ENCODE data around the gene PTPRF. TPM values are rescaled to one million over a fixed set of nuclear protein-coding genes. Genes with fewer than 3 reads are reported as not detected.

Gene PTPRF
- total RNA-seq, 2 experiments from 2014 or later, result 3.8 to 4.5 TPM

DNA sequence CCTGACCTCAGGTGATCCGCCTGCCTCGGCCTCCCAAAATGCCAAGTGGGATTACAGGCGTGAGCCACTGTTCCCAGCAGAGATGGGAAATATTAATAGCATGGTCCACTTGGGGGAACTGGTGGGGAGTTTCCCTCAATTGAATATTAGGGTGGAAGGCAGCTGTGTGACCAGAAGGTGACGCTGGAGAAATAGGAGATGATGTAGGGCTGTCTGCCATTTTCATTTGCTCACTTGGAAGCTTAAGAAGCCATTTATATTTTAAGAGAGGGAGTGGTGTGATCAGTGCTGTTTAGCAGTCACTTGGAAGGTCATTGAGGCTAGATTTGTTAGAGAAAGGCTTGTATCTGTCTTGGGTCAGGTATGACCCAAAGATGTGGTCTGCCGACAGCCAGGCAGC is 139.2 kb downstream of the PTPRF start:
- TF ChIP-seq, protein P1, sequence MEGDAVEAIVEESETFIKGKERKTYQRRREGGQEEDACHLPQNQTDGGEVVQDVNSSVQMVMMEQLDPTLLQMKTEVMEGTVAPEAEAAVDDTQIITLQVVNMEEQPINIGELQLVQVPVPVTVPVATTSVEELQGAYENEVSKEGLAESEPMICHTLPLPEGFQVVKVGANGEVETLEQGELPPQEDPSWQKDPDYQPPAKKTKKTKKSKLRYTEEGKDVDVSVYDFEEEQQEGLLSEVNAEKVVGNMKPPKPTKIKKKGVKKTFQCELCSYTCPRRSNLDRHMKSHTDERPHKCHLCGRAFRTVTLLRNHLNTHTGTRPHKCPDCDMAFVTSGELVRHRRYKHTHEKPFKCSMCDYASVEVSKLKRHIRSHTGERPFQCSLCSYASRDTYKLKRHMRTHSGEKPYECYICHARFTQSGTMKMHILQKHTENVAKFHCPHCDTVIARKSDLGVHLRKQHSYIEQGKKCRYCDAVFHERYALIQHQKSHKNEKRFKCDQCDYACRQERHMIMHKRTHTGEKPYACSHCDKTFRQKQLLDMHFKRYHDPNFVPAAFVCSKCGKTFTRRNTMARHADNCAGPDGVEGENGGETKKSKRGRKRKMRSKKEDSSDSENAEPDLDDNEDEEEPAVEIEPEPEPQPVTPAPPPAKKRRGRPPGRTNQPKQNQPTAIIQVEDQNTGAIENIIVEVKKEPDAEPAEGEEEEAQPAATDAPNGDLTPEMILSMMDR (IDR thresholded peaks at IDR 0.05), result no peak

DNA sequence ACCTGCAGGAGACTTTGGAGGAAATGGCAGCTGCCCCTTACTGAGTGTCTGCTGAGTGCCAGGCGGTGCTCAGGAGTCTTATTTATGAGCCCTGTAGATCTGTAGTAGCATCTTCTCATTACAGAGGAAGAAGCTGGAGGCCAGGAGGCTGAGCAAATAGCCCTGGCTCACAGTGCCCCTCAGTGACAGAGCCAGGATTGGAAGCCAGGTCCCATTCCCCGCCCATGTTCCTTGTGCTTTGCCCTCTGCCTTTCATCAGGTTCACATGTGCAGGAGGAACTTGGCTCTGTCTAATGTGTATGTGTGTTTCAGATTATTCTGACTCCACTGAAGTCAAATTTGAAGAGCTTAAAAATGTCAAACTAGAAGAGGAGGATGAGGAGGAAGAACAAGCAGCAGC is 140.5 kb downstream of the PTPRF start:
- no peak for ATAC-seq
- H3K36me3 Mint-ChIP-seq (ENCODE audit: low read depth), result peaks cover 57% of the 10 kb centered on the region
- TF ChIP-seq, protein P1 (IDR thresholded peaks at IDR 0.05), result no peak
- intact Hi-C loops (cut with micrococcal nuclease), result no loop called here
- no peak for DNase-seq
- H3K9me3 Mint-ChIP-seq, result no peaks in the 10 kb centered on the region
- H3K4me1 Mint-ChIP-seq (ENCODE audit: low read depth), result peaks cover 4% of the 10 kb centered on the region
- H3K27me3 Mint-ChIP-seq, result no peaks in the 10 kb centered on the region
- no peak overlapping the region for H3K4me3 Mint-ChIP-seq
- CTCF ChIA-PET, result interaction anchor here (1.1 to 1.8 kb wide), 2 partner anchors 42 to 264 kb away, joined by 3 to 4 read pairs; no protein-coding TSS in a partner anchor
- H3K27ac Mint-ChIP-seq, result no peak overlapping the region
- POLR2A ChIA-PET, result no interaction called here

More for the DNA sequence above, 139.2 kb downstream of the PTPRF start:
- H3K27ac Mint-ChIP-seq, result no peak overlapping the region
- DNase-seq (no peak), ATAC-seq (no peak)
- H3K27me3 Mint-ChIP-seq, result no peaks in the 10 kb centered on the region
- no peak overlapping the region for H3K4me3 Mint-ChIP-seq
- intact Hi-C loops (cut with micrococcal nuclease), result no loop called here
- peaks cover 62% of the 10 kb centered on the region for H3K36me3 Mint-ChIP-seq (ENCODE audit: low read depth)
- H3K9me3 Mint-ChIP-seq, result no peaks in the 10 kb centered on the region
- ChIA-PET CTCF (no interaction called here), POLR2A (no interaction called here)
- peaks cover 2% of the 10 kb centered on the region for H3K4me1 Mint-ChIP-seq (ENCODE audit: low read depth)

DNA sequence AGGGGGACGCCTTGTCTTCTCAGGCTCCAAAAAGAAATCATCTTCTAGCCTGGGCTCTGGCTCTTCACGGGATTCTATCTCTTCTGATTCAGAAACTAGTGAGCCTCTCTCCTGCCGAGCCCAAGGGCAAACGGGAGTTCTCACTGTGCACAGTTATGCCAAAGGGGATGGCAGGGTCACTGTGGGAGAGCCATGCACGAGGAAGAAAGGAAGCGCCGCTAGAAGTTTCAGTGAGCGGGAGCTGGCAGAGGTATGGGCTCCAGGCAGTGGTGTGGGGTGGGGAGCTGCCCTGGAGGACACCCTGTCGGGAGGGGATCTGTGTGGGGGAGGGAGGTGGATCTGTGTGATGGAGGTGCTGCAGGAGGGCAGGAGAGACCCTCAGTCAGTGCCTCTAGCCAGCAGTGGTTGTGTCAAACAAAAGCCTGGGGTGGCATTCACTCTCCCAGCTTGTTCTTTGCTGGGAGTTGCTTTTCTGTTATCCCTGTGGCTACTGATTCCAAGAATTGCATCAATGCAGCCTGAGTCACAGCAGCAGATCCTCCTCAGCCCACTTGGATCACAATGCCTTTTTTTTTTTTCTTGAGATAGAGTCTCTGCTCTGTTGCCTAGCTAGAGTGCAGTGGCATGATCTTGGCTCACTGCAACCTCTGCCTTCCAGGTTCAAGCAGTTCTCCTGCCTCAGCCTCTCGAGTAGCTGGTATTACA is 141.1 kb downstream of the PTPRF start:
- intact Hi-C loops (cut with micrococcal nuclease), result no loop called here
- TF ChIP-seq, protein P1 (IDR thresholded peaks at IDR 0.05), result no peak
- ATAC-seq (no peak), DNase-seq (no peak)
- Mint-ChIP-seq H3K36me3 (ENCODE audit: low read depth) (peaks cover 52% of the 10 kb centered on the region), H3K27me3 (no peaks in the 10 kb centered on the region), H3K4me3 (no peak overlapping the region), H3K4me1 (ENCODE audit: low read depth) (peaks cover 4% of the 10 kb centered on the region), H3K9me3 (no peaks in the 10 kb centered on the region), H3K27ac (no peak overlapping the region)
- POLR2A ChIA-PET, result interaction anchor here (0.6 kb wide), 1 partner anchor 149 kb away, joined by 3 read pairs; no protein-coding TSS in a partner anchor
- CTCF ChIA-PET, result interaction anchor here (1.8 kb wide), 1 partner anchor 263 kb away, joined by 4 read pairs; no protein-coding TSS in a partner anchor

DNA sequence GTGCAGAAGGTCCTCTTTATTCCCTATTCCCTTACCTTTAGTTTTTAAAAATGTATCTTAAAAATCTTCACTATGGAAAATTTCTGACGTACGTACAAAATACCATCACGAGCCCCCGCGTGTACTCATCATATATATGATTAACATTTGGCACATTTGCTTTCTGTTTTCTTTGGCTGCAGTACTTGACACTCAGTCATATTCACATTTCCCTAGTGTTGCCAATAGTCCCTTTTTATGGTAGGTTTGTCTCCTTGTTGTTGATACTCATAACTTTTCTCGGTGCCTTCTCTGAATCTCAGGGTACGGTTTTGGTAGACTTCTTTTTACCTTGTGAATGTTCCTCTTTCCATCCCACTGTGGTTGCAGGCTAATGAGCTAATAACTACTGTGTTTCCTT is 142.6 kb downstream of the PTPRF start:
- ATAC-seq, result no peak
- peaks cover 2% of the 10 kb centered on the region for H3K4me1 Mint-ChIP-seq (ENCODE audit: low read depth)
- H3K4me3 Mint-ChIP-seq, result no peak overlapping the region
- H3K27ac Mint-ChIP-seq, result no peak overlapping the region
- H3K27me3 Mint-ChIP-seq, result no peaks in the 10 kb centered on the region
- H3K36me3 Mint-ChIP-seq (ENCODE audit: low read depth), result peaks cover 41% of the 10 kb centered on the region
- POLR2A ChIA-PET, result interaction anchor here (1.5 to 1.6 kb wide), 2 partner anchors 8 to 22 kb away, joined by 3 to 4 read pairs; no protein-coding TSS in a partner anchor
- no peaks in the 10 kb centered on the region for H3K9me3 Mint-ChIP-seq
- TF ChIP-seq, protein P1 (IDR thresholded peaks at IDR 0.05), result no peak
- CTCF ChIA-PET, result no interaction called here
- intact Hi-C loops (cut with micrococcal nuclease), result no loop called here
- DNase-seq, result no peak

Other genes with a start within 250 kb of the PTPRF start
- gene C1orf210, start 245.3 kb upstream of the PTPRF start, total RNA-seq, result not detected
- gene TIE1, start 229.9 kb upstream of the PTPRF start, total RNA-seq, result under 1 TPM in 1 of 2 experiments, not detected in 1; 0.25 TPM
- gene MPL, start 193.1 kb upstream of the PTPRF start, total RNA-seq, result not detected
- 100 to 1,000 TPM; 160 to 167 TPM for gene CDC20, start 171.9 kb upstream of the PTPRF start, total RNA-seq
- 10 to 100 TPM; 45.4 to 49.2 TPM for gene ELOVL1, start 162.9 kb upstream of the PTPRF start, total RNA-seq
- 10 to 100 TPM; 33.5 to 34.5 TPM for gene MED8, start 141.1 kb upstream of the PTPRF start, total RNA-seq
- gene SZT2, start 141.0 kb upstream of the PTPRF start, total RNA-seq, result 10 to 100 TPM; 30.1 to 33.3 TPM
- 1 to 10 TPM; 4.1 to 5.6 TPM for gene HYI, start 77.0 kb upstream of the PTPRF start, total RNA-seq
- gene KDM4A, start 119.3 kb downstream of the PTPRF start, total RNA-seq, result 10 to 100 TPM; 31.0 to 34.0 TPM
- 10 to 100 TPM; 14.5 to 20.0 TPM for gene ST3GAL3, start 176.7 kb downstream of the PTPRF start, total RNA-seq